Activated T-cell treated with anti-CD3 and anti-CD28 coated beads, Interleukin-2, amount 50 U/mL, for 48 hours (primary cell): ENCODE measurements around the gene ADGRD1.

Experiments used
- DNase-seq, 2 experiments: peaks; one replicate each; pipeline ENCODE4 v3.0.0-alpha.2; 2020

Gene ADGRD1

DNA sequence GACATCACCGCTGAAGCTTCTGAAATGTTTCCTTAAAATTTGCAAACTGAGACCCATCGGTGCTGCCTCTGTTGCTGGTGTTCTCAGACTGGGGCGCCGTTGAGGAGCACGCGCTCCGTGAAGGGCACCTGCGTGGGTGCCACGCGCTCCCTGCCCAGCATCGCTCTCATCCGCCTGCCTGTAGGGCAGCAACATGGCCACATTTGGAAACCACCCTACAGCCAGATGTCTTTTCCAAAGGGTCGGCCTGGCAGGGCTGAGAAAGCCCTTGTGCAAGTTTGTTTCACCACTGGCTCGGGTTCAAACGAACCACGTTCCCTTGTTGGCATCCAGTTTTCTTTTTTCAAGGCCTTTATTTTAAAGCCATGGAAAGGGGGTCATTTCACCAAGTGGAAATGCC, 13.9 kb downstream of the ADGRD1 start:
- DNase-seq: no peak

DNA sequence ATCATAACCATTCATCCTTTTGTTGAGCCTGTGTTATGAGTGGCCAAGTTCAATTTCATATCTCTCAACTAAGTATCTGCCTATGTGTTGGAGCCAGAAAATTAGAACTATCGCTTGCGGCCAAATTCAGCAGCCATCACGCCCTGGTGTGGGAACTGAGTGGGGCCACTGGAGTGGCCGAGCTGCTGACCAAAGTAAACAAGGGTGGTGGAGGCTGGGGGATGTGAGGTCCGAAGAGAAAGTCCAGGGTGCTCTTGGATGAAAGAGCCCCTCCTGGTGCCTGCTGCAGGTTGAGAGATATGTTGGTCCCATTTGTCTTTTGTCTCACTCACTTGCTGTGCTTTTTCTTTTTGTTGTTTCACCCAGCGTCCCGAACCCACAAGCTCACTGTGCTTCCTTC, 14.9 kb downstream of the ADGRD1 start:
- no peak for DNase-seq

DNA sequence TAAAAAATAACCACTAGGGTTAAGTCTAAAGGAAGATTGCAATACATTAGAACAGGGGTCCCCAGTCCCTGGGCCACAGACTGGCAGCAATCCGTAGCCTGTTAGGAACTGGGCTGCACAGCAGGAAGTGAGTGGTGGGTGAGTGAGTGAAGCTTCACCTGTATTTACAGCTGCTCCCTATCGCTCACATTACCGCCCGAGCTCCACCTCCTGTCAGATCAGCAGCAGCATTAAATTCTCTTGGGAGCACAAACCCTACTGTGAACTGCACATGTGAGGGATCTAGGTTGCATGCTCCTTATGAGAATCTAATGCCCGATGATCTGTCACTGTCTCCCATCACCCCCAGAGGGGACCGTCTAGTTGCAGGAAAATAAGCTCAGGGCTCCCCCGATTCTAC, 15.5 kb downstream of the ADGRD1 start:
- DNase-seq: no peak

DNA sequence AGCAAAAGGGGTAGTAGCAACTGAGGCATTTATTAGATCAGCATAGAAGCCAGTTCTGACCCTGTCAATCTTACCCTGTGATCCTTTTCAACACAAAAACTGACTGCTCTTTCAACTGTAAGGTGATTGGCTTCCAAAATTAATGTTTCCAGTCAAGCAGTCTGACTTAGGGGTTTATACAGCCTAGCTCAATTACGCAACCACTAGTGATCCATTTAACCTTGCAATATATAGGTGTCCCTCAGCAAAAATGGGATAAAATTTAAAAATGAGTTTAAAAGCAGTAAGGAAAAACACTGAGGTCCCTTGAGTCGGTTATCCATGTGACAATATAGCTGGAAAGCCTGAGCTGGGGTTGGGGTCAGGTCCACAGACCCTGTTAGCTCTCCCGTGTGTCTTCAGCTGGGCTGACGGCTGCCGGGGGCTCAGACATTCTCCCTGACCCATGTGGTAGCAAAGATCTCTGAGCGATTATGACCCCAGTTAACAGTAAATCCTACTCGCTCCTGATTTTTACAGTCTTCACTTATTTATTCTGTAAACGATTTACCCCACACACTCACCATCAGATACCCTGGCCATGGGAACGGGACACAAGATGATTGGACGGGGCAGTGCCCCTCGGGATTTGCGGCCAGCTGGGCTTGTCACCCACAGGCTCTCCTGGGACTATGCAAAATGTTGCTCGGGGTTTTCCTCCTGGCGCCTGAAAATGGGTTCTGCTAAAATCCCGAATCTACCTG, 16.6 kb downstream of the ADGRD1 start:
- no peak for DNase-seq

DNA sequence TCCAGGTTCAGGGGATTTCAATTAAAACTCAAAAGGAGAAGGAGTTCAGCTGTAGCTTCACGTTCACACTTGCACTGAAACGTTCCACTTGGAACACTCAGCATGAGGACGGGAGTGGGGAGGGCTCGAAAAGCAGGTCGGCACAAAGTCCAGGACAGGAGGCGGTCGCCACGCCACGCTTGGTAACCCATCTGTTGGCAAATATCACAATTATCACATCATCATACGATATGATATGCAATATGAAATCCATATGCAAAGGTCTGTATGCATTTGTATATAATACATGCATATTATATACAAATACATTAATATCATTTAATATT, 17.2 kb downstream of the ADGRD1 start:
- DNase-seq: no peak

DNA sequence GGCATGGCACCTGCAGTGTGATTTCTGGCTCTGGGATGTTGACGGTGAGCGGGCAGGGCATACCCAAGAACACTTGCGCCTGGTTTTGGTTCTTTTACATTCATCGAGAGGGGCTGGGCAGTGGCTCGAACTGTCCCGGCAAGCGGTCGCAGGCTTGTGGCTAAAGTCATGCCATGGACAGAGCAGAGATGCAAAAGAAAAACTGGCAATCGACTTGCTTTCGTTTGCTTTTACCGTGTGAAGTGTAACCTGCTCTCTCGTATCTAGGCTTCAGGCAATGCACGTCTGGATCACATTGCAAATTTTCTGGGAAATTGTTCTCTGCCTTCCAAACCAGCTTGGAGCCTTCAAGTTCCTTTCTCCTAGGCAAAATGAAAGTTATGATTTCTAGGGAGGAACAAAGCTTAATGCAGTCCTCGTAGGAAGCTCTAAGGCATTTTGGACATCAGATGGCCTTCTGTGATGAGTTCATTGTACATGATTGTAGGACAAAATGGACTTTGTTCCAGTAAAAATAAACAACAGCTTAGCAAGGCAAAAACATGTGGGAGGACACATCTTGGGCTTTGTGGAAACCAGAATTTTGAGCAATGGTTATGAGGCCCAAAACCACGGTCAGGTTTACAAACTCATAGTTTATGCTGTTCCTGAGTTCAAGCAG, 18.3 kb downstream of the ADGRD1 start:
- no peak for DNase-seq

DNA sequence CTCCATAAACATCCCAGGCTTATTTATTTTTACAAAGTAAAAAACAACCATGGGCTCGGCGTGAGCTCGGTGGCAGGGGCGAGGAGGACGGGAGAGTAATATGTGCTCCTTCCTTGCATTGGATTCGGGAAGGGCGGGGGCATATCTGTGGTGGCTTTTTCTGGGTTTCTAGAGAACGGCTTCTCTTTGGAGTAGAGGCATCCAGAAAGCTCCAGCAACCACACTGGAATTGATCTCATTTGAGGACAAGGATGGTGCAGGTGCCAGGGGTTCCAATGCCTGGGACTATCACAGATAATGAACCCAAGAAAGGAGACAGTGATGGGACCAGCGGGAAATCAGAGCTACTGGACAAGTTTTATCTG, 18.9 kb downstream of the ADGRD1 start:
- no peak for DNase-seq

DNA sequence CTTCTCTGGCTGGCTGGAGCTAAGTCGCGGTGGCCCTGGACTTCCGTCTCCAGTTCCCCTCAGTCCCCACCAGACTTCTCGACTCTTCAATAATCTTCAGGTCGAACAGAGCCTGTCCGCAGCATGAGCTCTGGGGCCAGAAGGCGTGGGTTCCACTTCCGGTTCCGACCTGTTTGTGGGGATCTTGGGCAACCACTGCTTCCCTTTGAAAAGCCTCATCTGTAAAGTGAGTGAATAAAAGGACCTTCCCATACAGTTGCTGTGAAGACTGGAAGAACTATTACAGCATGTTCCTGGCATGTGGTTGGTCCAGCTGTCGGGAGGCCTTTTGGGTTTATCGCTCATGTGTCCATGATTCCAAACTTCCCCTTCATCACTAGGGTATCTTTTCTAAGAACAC, 19.4 kb downstream of the ADGRD1 start:
- DNase-seq: no peak

DNA sequence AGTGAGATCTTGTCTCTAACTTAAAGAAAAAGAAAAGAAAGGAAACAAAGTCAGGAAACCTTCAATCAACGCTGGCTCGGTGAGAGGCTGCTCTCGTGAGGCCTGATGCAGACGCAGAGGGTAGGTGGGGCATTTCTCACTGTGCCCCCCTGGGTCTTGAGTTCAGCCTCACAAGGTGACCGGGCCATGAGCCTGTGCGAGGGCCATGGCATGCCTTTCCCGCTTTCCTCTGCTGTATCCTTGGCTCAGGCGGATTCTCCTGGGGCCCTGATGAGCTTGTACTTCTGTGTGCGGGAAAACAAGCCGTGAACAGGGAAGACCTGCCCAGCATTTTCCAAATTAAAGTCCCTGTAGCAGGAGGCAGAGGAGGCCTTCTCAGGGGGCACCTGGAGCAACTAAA, 20.2 kb downstream of the ADGRD1 start:
- no peak for DNase-seq

DNA sequence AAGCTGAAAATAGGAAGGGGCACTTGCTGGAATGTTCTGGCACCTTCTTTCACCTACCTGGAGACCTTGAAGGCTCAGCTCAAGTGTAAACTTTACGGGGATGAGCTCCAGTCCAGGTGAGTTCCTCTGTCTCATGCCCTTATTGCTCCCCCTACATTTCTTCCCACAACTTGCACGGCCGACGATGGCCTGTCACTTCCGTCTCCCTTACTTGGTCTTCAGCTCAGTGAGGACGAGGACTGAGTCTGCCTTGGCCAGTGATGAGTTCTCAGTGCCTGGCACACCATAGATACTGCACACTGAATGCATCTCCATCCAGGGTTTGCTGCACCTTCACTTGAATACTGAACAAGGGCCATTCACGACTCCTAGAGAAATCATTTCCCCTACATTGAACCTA, 21.4 kb downstream of the ADGRD1 start:
- DNase-seq: no peak

DNA sequence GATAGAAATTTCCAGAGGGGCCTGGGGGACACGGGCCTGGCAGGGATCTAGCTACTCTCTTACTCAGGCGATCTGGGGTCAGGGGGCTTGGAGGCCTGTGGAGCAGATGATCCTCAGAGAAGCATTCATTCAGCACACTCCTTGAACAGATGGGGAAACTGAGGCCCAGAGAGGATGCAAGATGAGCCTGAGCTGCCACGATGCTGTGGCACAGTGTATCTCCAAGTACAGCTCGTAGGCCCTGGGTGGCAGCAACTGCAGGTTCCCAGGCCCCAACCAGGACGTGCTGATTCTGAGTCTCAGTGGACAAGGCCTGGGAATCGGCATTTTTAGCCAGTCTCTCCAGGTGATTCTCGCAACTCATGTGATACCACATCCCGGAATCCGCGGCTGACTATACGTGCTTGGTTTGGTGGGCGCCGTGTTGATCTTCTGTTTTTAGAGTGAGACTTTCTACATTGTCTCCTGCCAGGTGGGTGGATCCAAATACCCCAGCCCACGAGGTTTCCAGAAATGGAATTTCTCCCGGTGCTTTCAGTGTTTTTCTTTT, 22.5 kb downstream of the ADGRD1 start:
- no peak for DNase-seq

DNA sequence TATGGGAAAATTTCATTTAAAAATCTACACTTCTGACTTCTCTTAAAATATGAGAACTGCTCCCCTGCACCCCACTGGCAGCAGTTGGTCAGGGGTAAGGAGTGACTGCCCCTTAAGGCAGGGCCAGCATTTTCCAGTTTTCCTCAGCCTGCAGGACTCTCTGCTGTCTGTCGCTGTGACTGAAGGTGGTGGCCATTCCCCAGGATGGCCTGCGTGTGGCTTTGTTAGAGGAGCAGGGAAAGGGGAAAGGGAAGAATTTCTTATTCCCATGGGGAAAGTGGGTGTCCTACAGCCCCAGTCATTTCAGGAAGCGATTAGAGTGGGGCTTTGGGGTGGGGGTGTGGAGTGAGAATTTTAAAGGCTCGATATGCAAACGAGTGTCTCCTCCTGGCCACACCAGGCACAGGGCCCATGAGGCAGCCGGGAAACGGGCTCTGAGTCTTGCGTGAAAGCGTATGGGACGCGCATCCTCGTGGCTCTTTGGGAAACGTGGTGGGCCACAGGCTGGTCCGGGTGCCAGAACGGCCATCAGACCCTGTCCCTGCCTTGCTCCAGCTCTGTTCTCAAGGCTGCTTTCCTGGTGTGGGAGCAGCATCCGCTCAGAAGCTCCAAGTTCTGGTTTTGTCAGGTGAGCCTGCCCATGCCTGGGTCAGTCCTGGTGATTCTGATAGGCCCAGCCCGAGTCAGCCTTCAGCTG, 23.5 kb downstream of the ADGRD1 start:
- DNase-seq: no peak

DNA sequence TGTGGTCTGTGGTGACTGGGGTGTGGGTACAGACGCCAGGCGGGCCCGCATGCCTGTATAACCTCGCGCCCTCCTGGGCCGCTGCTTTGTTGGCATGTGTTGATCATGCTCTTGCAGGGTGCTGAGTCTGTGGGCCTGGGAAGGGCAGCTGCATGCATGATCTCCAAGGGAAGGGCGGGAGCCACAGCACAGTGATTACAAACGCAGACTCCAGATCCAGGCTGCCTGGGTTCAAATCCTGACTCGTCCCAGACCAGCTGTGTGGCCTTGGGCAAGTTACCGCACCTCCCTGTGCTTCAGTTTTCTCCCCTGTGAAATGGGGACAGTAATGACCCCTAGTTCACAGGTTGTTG, 24.0 kb downstream of the ADGRD1 start:
- no peak for DNase-seq

DNA sequence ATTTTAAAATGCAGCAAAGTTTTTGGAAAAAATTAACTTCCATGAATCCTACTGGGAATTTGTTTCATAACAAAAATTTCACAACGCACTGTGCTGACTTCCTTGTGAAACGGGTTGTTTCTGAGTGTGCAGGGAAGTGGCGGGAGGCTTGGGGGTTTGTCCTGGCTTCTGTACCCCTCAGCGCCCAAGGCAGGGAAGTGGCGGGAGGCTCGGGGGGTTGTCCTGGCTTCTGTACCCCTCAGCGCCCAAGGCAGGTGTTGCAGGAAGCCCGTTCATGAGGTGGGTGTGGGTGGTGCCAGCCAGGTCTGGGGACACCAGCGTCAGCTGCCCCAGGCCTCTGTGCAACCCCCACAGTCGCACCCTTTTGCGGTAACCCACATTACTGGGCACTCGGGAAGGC, 25.1 kb downstream of the ADGRD1 start:
- no peak for DNase-seq

DNA sequence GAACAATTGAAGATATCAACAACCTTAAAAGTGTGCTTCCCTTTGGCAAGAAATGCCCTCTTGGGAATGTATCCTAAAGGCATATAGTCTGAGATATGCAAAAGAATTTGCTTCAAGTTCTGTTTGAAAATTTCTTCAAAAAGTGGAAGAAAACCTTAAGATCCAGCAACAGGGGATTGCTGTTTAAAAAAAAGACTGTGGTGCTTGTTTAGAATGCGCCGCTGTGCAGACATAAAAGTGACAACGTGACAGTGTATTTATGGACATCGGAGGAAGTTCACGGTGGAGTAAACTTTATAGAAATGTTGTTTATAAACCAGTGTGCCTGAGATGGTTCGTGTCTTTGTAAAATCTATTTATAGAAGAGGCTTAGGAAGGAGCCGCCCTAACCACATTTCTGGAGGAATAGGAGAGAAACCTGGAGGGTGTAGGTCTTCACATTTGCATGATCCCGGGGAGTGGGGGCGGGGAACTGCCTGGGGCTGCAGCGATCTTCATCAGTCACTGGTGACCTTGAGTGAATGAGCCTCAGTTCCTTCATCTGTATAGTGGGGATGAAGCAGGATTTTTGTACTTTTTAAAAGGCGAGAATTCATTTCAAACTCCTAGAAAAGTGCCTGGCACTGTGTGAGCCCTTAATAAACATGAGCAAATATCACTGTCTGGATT, 27.5 kb downstream of the ADGRD1 start:
- DNase-seq: no peak

DNA sequence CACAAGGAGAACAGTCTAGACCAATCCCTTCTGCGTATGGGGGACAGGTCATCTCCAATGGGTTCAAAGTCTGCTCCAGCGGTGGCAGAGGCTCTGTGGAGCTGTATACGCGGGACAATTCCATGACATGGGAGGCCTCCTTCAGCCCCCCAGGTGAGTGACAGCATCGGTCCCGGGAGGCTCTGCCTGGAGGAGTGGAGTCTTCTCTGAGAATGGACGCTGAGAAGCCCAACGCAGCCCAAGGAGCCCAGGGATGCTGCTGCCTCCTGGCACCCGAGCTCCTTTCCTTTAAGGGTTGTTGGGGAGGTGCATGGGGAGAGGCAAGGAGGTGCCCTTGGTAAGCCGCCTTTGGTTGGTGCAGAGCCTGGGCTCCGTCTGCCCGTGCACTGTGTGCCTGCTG, 28.2 kb downstream of the ADGRD1 start:
- DNase-seq: no peak

DNA sequence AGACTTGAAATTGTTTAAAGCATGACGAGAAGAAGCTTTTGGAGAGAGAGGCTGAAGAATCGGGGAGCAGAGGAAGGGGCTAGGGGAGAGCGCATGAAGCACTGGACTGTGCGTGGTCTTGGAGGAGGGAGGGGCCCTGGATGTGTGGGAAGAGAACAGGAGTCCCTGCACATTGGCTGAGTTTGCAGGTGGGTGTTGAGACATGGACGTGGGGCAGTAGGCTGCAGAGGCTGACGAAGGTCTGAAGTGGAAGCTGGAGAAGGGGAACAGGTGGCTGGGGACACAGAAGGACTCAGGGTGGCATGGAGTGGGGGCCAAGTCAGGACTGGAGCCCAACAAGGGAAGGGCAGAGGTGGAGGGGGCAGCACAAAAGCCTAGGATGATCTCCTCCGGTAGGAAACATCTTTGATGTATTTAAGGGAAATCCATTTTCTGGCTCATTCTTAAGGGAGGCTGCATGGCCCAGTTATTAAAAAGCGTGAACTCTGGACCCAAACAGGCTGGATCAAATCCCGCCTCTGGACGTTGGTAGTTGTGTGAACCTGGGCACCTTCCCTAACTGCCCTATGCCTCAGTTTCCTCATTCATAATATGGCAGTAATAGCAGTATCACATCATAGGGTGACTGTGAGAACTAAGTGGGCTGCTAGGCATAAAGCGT, 29.0 kb downstream of the ADGRD1 start:
- DNase-seq: no peak

DNA sequence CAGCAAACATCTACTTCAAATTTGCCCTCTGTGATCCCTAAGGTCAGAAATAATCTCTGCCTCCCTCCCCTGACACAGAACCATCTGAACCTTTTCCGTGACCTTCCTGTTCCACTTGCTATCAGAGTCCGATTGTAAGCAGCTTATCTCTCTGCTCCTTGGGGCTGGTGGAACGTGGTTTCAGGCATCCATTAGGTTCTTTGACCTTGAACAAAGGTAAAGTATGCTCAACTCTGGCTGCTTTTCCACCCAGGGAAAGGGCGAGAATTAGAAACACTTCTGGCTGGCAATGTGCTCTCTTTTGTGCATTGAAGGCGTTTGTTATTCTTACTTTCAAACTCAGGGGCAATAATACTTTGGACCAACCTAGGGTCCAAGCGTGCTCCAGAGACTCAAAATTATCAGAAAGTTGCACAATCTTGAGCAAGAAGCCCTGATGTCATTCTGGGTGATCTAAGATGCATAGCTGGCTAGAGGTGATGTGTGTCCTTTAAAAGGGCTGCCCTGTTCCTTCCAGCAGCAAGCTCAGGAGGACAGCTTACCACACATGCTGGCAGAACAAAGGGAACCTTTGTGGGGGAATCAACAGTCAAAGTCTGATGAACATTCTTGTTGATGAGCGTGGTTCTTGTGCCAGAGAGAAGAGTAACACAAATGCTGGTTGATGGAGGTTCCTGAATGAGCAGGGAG, 29.8 kb downstream of the ADGRD1 start:
- no peak for DNase-seq

DNA sequence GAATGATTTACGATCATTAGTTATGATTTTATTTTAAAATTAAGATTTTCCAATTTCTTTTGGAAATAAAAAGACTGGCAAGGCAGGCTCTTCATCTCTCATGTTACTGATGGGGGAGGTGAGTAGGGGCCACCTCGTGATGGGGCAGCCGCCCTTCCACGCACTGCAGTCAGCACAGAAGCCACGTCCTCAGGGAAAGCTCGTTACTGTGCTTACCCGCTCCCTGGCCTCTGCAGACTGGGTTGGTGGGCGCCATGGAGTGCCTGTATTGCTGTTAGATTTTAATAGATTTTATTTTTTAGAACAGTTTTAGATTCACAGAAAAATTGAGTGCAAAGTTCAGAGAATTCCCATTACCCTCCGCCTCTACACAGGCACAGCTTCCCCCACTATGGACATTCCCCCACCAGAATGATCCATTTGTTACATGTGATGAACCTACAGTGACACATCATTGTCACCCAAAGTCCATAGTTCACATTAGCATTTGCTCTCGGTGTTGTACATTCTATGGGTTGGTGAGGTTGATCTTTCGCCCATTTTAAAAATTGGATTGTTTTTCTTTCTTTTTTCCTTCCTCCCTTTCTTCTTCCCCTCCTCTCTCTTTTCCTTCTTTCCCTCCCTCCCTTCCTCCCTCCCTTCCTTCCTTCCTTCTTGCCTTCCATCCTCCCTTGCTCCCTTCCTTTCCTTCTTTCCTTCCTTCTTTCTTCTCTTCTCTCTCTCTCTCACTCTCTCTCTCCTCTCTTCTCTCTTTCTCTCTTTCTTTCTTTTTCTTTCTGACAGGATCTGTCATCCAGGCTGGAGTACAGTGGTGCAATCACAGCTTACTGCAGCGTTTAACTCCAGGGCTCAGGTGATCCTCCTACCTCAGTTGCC, 30.7 kb downstream of the ADGRD1 start:
- no peak for DNase-seq

DNA sequence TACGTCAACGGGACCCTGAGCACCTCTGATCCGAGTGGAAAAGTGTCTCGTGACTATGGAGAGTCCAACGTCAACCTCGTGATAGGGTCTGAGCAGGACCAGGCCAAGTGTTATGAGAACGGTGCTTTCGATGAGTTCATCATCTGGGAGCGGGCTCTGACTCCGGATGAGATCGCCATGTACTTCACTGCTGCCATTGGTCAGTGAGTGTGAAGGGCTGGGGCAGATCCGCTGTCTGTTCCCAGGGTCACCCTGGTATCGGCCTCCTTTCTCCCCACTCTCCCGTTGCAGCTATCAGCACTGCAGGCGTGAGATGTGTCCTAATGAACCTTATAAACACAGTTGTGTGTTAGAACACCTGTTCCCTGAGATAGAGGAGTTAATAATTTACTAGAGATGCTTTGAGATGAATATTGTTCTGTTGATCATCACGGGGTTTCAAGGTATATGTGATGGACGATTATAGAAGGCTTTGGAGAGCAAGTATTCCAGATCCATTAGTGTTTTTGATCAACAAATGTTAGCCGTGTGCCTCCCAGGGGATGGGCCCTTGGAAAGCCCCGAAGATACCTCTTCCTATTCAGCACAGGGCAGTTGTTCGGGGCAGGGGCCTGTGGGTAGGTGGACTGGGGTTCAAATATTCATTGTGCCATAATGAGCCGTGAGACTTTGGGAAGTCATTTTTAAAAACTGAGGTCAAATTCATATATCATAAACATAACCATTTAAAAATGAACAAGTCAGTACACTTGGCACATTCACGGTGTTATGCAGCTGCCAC, 33.6 kb downstream of the ADGRD1 start:
- no peak for DNase-seq

DNA sequence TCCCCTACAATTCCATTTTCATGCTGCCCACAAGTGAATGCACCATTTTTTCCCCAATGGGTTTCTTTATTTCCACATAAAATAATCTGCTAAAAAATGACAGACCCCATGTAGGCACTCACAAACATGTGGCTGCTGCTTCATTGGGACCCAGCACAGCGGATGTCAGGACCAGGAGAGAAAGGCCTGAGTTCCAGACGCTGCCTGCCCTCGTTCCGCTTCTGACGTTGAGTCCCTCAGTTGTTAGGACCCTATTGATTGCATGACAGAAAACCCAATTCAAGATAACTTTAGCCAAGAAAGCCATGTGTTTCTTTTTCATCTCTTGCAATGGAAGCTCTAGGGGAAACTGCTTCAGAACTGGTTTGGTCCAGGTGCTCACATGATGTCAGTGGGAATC, 34.6 kb downstream of the ADGRD1 start:
- no peak for DNase-seq
